Muscle of arm (tissue), 12 donors: Measurements from ENCODE around the gene CACNA1B. TPM values are rescaled to one million over a fixed set of nuclear protein-coding genes. Genes with fewer than 3 reads are reported as not detected.
A peak's percentile ranks its signal among the peaks of the same experiment; 100 is the strongest.
"Not testable (repeated sequence)": the region's sequence is repeated elsewhere in the genome, so short reads cannot be mapped to it uniquely, and the experiment has no call there.

Source experiments
- DNase-seq: peaks from one replicate; pipeline ENCODE4 v3.0.0-alpha.2; 2013
- polyA plus RNA-seq, 12 donors: library from polyadenylated mRNA; unstranded; fragments of 120-200 nt; gene quantifications; one replicate each; pipeline ENCODE4 v1.2.1, GENCODE V29; 2013; ENCODE audit not compliant: insufficient read length in 12 of 12

The CACNA1B gene
- polyA plus RNA-seq, 12 donors, result 0.28 to 1.2 (median 0.59) TPM; not detected in 2

- no peak for DNase-seq
Measured at GRCh38 chr9:137865581-137866145, 11.9 kb upstream of the CACNA1B start.

GRCh38 chr9:137866226-137867141 lies 11.1 kb upstream of the CACNA1B start:
- DNase-seq, result no peak

GRCh38 chr9:137870432-137870831 lies 7.2 kb upstream of the CACNA1B start:
- no peak for DNase-seq

- DNase-seq, result no peak
Measured at GRCh38 chr9:137872296-137872695, 5.3 kb upstream of the CACNA1B start.

- no peak for DNase-seq
Measured at GRCh38 chr9:137873408-137873807, 4.2 kb upstream of the CACNA1B start.

GRCh38 chr9:137873858-137874362 lies 3.7 kb upstream of the CACNA1B start:
- no peak for DNase-seq

GRCh38 chr9:137875354-137875753 lies 2.2 kb upstream of the CACNA1B start:
- DNase-seq, result no peak

GRCh38 chr9:137875846-137876245 lies 1.7 kb upstream of the CACNA1B start:
- no peak for DNase-seq

GRCh38 chr9:137876269-137876668 lies 1.3 kb upstream of the CACNA1B start:
- no peak for DNase-seq

GRCh38 chr9:137876781-137877386 lies 698 bp upstream of the CACNA1B start:
- no peak for DNase-seq

GRCh38 chr9:137878146-137878941 lies 762 bp downstream of the CACNA1B start:
- peak; percentile 31 for DNase-seq

GRCh38 chr9:137879052-137879451 lies 1.5 kb downstream of the CACNA1B start:
- DNase-seq, result no peak

GRCh38 chr9:137879566-137880150 lies 2.1 kb downstream of the CACNA1B start:
- DNase-seq, result no peak

GRCh38 chr9:137880160-137880975 lies 2.8 kb downstream of the CACNA1B start:
- DNase-seq, result no peak

- no peak for DNase-seq
Measured at GRCh38 chr9:137880976-137881530, 3.5 kb downstream of the CACNA1B start.

- no peak for DNase-seq
Measured at GRCh38 chr9:137881591-137882505, 4.3 kb downstream of the CACNA1B start.

- no peak for DNase-seq
Measured at GRCh38 chr9:137882506-137882821, 4.9 kb downstream of the CACNA1B start.

GRCh38 chr9:137883977-137884376 lies 6.4 kb downstream of the CACNA1B start:
- not testable (repeated sequence) for DNase-seq

GRCh38 chr9:137884547-137884946 lies 7.0 kb downstream of the CACNA1B start:
- DNase-seq, result not testable (repeated sequence)
